Measurements from ENCODE around the gene THBS3.
"Not testable (repeated sequence)": the region's sequence is repeated elsewhere in the genome, so short reads cannot be mapped to it uniquely, and the experiment has no call there.

Gene THBS3

DNA sequence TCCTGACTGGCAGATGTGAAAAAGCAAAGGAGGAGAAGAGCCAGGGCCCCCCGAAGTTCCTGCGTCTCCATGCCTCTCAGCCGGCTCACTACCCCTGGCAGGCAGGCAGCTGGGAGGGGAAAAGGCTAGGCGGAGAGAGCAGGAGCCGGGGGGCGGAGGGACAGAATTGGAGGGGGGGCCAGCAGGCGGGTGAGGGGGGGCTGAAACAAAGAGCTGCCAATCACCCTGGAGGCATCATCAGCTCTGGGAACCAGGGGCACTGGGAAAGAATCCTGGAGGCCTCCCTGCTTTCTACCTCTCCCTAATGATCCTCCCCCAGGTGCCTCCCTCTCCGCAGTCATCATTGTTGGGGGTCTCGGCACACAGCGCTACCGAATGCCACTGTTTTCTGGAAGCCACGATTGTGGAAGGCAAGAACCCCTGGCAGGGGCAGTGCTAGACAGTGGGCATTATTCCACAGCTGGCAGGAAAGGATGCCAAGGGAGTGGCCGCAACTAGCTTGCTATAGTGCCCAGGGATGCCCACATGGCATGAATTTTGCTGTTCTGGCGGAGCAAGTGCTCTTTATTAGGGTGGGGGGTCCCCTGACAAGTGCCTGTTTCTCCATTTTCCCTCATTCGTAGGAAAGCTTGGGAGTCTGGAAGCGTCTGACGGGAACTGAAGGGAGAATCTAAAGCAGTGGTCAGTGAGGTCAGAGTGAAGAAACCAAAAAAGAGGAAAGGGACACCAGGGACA lies at the start of gene THBS3:
THBS3 (minus strand) TSS at position 92 of the 735 bp plus-strand sequence; CDS start at position 71, 21 bp downstream.
- no peak for DNase-seq (ENCODE audit: low read depth in 2 of 2)

GRCh38 chr1:155256058-155256852 lies 48.6 kb upstream of the THBS3 start:
- DNase-seq (ENCODE audit: low read depth in 2 of 2): no peak

- peak; percentile 50 to 56 for DNase-seq (ENCODE audit: low read depth in 2 of 2)
Measured at GRCh38 chr1:155255243-155256007, 47.7 kb upstream of the THBS3 start, which contains the start of gene ENTREP3. Gene ENTREP3, minus strand, starts transcription at chr1:155255483. Its CDS starts 606 bp downstream, at chr1:155254877.

DNA sequence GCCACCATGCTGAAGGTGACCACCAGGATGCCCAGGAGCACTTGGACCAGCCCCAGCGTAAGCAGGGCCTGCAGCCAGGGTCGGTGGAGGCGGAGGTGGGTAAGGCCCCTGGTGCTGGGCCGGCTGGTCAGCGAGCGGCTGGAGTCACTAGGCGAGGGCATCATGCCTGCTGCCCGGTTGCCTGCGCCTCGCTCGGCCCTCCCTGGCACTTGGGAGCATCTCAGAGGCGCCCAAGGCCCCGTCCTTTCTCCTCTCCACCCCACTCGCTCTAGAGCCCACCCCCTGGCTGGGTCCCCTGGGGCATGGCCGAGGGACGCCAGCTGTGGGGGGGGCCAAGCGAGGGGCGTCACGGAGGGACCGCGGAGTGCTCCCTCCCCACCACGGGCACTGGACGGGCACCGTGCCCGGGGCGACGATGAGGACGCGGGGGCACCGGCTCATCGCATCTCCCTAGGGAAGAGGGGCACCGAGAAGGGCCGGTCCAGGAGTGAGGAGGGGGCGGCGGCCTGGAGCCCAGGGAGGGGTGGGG lies 47.1 kb upstream of the THBS3 start:
- no peak for DNase-seq (ENCODE audit: low read depth in 2 of 2)

DNA sequence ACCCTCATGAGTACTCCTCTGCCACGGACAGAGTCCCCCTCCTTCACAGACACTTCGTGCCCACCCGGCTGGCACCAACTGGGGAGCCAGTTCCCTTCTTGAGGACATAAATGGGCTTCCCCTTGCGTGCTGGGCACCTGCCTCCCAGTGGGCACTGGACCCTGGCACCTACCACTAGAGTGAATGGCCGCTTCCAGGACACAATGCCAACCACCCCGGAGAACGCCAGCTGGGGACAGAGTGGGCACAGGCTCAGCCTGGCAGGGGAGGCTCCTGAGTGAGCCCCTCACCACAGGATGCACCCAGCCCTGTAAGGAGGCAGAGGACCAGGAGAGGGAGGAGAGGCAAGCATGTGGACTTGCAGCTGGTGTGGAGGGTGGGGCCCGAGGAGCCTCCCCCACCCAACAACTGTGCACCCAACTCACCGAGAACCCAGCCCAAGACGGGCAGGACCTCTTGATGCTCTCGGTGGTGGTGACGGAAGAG lies 46.6 kb upstream of the THBS3 start:
- DNase-seq (ENCODE audit: low read depth in 2 of 2): no peak

DNA sequence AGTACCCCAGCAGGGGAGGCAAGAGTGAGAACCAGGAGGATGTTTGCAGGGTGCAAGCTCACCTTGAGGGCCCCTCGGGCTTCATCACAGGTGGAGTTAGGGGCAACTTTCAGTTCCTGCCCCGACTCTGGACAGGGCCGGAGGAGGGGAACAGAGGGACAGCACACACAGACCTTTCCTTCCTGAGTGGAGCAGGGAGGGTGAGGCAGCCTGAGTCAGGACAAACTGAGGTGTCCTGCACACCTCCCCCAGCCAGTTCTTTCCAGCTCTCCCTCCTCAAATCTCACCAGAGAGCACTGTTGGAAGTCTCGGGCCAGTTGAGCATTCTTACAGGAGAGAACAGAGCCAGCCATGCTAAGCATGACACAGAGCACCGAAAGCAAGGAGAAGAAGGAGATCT lies 46.1 kb upstream of the THBS3 start:
- no peak for DNase-seq (ENCODE audit: low read depth in 2 of 2)

DNA sequence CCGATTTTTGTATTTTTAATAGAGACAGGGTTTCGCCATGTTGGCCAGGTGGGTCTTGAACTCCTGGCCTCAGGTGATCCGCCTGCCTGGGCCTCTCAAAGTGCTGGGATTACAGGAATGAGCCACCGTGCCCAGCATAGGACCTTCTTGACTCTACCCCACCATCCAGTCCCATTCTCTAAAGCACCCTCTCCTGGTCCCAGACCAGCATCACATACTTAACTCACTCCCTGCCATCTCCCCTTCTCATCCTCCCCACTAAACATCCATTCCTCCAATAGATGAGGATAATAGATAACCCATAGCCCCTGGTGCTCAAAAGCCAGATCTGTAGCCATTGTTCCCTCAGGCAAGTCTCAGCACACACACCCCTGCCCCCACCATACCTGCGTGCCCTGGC lies 45.5 kb upstream of the THBS3 start:
- DNase-seq (ENCODE audit: low read depth in 2 of 2): no peak

- DNase-seq (ENCODE audit: low read depth in 2 of 2): no peak
Measured at GRCh38 chr1:155251566-155251965, 43.9 kb upstream of the THBS3 start.

GRCh38 chr1:155250633-155251449 lies 43.1 kb upstream of the THBS3 start:
- DNase-seq (ENCODE audit: low read depth in 2 of 2): peak; percentile 81 to 90

DNA sequence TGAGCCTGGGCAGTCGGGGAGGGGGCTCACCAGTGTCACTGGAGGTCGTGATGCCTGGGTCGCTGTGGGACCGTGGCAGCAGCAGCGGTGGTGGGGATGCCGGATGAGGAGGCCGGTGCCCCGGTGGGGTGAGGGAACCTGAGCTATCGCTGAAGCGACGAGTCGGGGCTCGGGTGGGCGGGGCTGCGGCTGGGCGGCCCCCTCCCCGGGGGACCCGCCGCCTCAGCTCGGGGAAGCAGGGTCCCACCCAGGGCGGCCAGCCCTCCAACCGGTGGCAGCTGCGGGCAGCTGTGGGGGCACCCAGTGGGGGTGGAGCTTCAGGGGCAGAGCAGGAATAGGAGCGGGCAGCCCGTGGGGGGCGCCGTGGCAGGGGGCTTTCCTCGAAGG lies 42.5 kb upstream of the THBS3 start:
- DNase-seq (ENCODE audit: low read depth in 2 of 2): no peak

DNA sequence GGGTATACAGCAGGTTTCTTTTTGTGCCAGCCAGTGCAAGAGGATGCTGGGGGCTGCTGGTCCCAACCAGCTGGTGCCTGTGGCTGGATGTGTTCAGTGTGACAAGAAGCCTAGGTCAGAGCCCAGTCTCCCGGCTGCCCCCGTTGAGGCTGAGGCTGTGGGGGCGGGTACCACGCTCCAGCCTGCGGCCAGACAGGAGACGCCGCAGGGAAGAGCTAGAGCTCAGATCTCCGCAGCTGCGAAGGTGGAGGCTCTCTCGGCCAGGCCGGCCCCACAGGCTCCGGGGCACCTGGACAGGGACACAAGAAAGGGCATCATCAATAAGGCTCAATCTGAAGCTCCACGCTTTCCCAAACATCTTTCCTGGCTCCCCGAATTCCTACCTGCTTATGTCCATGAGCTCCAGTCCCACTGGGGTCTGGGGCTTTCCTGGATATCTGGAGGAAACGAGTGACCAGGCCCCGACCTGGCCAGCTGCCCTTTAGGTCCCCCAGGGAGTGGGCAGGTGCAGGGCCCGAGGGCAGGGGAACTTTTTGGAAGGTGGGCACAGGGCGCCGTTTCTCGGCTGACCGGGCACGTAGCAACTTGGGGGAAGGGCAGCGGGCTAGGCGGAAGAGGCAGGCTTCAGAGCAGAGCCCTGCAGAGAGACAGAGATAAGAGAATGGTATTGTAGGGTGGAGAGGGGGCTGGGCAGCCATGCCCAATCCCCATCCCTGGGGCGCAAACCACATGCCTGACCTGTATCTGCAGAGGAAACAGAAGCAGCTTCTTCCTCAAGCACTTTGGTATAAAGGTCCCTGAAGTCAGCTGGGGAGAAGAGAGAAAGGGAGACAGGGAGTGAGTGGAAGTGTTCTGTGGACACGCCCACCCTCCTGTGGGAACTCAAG lies 40.2 kb upstream of the THBS3 start:
- DNase-seq (ENCODE audit: low read depth in 2 of 2): no peak

DNA sequence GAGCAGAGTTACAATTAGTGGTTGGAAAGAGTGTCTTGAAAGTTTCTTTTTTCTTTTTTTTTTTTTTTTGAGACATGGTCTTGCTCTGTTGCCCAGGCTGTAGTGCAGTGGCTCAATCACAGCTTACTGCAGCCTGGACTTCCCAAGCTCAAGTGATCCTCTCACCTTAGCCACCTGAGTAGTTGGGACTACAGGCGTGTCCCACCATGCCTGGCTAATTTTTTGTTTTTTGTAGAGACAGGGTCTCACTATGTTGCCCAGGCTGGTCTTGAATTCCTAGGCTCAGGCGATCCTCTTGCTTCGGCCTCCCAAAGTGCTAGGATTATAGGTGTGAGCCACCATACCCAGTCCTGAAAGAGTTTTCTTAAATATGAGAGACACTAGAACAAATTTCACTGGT lies 39.1 kb upstream of the THBS3 start:
- DNase-seq (ENCODE audit: low read depth in 2 of 2): not testable (repeated sequence)

- DNase-seq (ENCODE audit: low read depth in 2 of 2): no peak
Measured at GRCh38 chr1:155245163-155245524, 37.4 kb upstream of the THBS3 start.

- DNase-seq (ENCODE audit: low read depth in 2 of 2): peak; percentile 80 to 88
Measured at GRCh38 chr1:155244368-155245162, 36.9 kb upstream of the THBS3 start.

DNA sequence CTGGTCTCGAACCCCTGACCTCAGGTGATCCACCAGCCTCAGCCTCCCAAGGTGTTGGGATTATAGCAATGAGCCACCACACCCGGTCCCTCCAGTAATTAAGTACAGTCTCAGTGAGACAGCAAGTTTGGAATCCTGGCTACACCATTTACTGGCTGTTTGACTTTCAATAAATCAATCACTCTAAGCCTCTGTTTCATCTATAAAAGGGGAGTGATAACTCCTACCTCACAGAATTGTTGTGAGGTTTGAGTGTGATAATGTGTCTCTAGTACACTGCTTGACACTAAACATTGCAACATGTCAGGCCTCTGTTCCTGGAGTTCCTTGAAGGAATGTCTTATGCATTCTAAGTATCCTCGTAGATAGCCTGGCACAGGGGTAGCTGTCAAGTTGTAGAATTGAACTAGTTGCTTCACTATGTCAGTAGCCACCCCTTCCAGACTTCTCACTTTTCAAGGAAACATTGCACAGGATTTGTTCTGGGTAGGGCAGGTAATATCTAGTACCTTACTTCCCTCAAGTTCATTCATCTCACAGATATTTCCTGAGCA lies 35.2 kb upstream of the THBS3 start:
- no peak for DNase-seq (ENCODE audit: low read depth in 2 of 2)

DNA sequence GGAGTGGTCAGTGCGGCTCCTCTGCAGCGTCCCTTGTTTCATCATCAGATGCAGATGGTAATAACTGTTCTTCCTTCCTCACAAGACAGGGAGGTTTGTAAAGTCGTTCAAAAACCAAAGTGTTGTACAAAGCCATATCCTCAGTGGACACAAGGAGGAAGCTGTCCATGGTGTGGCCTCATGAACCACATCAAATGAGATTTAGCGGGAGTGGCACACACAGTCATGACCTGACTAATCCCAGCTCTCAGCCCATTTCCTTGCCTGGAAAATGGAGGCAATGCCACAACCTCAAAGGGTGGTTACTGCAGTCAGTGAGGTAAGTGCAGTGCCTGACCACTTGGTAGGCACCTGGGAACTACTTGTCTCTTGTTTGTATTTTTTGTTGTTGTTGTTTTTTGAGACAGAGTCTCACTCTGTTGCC lies 34.2 kb upstream of the THBS3 start:
- no peak for DNase-seq (ENCODE audit: low read depth in 2 of 2)

GRCh38 chr1:155241069-155241679 lies 33.5 kb upstream of the THBS3 start:
- peak in 1 of 2 donors; percentile 52 for DNase-seq (ENCODE audit: low read depth in 2 of 2)

GRCh38 chr1:155236451-155236850 lies 28.8 kb upstream of the THBS3 start:
- DNase-seq (ENCODE audit: low read depth in 2 of 2): no peak
